NCI-H2227 treated with DMSO at 0.1 percent for 48 hours (cell line): ENCODE results near the gene ZCCHC7.
"Not testable (repeated sequence)": the region's sequence is repeated elsewhere in the genome, so short reads cannot be mapped to it uniquely, and the experiment has no call there.

Source experiments
- DNase-seq: peaks from one replicate; lab custom pipeline; 2025; lab: John Stamatoyannopoulos, UW

Gene ZCCHC7

DNA sequence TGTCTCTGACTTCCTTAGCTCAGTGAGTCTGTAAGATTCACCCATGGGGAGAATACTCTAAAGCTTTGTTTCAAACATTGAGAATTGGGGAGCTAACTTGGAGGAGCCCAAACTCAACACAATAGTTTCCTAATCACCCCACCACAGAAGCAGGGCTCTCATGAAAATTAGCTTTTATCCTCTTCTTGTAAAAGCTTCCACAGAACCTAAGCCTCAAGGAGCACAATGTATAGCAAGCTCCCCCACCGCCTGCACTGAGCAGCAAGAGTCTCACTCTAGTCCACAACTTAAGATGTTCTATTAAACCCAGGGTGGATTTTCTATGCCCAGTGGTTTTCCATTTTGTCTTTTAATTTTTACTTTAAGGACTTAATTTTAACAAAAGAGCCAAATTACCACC, 253.2 kb downstream of the ZCCHC7 start:
- DNase-seq: no peak

- DNase-seq: no peak
Observed at GRCh38 chr9:37374892-37375291, 254.5 kb downstream of the ZCCHC7 start.

DNA sequence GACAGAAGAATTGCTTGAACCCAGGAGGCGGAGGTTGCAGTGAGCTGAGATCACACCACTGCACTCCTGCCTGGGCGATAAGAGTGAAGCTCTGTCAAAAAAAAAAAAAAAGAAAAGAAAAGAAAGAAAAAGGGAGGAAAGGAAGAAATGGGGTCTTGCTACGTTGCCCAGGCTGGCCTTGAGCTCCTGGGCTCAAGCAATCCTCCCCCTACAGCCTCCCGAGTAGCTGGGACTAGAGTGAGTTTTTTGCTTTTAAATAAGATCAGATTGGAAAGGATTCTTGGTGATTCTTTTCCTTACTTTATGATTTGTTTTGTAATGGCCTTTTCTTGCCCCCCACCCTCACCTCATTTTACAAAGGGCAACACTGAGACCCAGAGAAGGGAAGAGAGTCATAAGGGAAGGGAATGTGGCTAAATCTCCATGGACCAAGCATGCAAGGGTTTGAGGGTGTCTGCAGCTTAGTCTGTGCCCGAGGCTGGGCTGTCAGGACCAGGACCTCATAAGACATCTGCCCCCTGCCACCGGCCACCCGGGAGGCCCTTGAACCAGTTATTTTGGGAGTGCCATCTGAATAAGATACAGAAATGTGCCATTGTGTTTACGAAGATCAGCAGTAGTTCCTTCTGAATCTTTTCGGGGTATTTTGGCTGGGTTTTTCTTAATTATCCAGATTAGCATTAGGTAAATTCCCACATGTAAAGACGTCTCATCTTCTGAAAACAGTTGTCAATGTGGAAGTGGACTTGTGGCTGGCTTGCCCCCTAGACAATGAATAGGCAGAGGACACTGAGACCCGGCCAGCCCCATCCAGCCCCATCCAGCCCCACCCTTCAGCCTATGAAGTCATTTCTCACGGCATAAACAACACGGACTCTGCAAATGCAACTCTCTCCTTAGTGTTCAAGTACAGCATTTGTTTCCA, 257.6 kb downstream of the ZCCHC7 start:
- no peak for DNase-seq

GRCh38 chr9:37378613-37379004, 258.2 kb downstream of the ZCCHC7 start:
- DNase-seq: no peak

DNA sequence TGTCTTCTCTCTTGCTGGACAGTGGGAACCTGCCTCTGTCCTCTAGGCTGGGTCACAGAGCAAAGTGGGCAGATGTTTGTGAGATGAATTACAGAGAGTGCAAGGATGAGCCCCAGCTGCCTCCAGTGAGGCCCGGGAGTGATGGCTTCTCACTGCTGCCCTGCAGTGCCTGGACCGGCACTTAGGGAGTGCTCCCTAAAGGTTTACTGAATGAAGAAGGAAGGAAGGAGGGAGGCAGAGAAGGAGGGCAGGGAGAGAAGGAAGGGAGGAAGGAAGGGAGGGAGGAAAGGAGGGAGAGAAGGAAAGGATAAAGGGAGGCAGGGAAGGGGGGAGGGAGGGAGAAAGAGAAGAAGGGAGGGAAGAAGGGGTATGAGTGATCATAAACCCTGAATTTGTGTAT, 259.5 kb downstream of the ZCCHC7 start:
- DNase-seq: no peak

DNA sequence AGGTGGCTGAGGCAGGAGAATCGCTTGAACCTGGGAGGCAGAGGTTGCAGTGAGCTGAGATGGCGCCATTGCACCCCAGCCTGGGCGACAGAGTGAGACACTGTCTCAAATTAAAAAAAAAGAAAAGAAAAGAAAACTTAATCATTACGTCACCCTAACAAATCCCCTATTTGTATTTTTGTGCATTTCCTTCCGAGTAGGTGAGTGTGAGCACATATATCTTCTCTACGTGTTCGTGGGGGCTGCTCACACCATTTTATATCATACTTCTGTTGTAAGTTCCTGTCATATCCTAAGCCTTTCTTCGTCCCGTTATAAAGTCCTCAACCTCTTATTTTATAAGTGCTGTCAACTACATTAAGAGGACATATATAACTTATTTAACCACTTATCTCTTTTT, 260.2 kb downstream of the ZCCHC7 start:
- DNase-seq: no peak

- no peak for DNase-seq
Observed at GRCh38 chr9:37381094-37381741, 260.8 kb downstream of the ZCCHC7 start.

GRCh38 chr9:37382161-37382981, 262.0 kb downstream of the ZCCHC7 start:
- no peak for DNase-seq

DNA sequence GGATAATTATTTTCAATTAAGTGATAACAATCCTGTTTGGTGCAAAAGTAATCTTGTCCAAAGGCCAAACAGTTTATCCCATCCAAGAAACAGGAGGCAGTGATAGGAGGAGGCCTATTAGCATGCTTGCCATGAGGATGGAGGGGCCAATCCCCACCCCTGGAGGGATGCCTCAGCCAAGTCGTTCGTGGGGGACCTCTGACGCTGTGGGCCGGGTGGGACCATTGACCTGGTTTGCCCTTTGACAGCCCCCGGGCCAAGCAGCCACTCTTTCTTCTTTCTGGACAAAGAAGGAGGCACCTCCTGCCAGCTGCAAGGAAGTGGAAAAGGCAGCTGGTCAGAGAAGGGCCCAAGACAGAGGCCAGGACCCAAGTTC, 262.6 kb downstream of the ZCCHC7 start:
- DNase-seq: no peak

DNA sequence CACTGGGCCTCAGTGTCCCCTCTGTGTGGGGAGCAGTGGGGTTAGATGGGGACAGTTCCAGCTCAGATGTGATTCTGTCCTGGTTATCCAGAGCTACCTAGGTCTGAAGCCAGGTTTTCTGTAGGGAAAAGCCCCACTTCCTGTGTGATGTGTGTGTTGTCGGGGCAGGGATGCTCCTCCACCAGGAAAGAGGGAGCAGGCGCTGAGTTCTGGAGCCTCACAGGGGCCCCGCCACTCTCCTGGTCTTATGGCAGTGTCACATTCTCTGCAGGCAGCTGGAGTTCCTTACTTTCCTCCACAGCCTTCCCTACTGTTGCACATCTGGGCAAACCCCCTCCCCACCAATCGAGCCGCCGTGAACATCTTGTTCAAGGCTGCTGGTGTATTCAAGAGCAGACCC, 263.0 kb downstream of the ZCCHC7 start:
- no peak for DNase-seq

DNA sequence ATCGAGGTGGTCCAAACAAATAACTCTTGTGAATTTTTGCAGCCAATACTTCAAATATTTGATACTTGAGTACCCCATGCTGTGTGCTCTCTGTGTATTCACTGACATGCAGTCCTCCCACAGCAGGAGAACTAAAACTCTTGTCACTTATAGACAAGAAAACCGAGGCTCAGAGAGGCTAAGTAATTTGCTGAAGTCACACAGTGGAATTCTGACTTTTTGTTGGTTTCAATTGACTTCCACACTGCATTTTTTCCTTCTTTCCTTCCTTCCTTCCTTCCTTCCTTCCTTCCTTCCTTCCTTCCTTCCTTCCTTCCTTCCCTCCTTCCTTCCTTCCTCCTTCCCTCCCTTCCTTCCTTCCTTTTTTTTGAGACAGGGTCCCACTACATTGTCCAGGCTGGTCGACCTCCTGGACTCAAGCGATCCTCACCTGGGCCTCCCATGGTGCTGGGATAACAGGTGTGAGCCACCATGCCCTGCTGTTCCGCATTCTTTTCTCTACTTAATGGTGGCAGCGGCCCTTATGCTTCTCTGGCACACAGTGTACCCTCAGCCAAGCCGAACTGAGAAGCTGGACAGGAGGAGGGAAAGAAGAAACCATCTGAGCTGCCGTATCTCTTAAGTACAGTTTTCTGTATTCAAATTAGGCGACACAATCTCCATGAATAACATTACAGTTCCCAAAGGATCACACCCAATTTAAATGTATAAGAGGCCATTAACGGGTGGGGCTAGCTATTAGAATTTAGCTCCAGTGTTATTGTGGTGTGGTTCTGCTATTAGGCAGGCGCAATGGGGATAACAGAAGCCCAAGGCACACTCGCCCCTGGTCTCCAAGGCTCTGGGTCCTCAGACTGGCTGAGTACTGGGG, 263.7 kb downstream of the ZCCHC7 start:
- no peak for DNase-seq

GRCh38 chr9:37385286-37385685, 264.9 kb downstream of the ZCCHC7 start:
- DNase-seq: no peak

- no peak for DNase-seq
Observed at GRCh38 chr9:37386988-37387387, 266.6 kb downstream of the ZCCHC7 start.

DNA sequence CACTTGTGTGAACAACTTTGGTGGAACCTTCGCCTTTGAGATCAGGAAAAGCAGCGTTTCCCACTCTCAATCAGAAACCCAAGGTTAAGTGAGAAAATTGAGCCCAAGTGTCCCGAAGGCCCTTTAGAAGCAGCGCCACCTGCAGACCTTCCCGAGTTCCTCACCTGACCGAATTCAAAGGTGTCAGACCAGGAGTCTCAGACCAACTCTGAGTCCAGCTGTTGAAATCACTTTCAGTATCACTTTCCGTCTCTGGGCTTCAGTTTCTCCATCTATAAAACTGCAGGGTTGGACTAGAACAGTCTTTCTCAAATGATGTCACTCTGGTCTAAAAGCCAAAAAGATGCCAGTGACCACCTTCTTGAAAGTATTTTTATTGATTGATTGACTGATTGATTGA, 270.4 kb downstream of the ZCCHC7 start:
- DNase-seq: no peak

DNA sequence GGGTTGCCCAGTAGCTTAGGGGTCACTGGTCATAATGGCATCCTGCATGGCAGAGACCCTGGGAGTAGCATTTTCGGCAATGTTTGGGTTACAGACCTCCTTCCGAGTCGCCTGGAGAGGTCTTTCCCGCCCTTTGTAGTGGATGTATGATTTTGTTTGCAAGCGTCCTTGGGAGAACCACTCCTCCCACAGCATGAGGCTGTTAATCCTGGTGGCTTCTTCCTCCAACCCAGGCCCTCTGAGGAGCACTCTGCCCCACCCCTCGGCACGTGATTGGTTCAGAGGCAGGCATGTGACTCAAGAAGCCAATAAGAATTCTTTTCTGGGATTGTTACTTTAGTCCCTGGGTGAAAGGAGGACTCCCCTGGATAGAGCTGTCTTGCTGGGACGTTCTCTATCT, 271.9 kb downstream of the ZCCHC7 start:
- no peak for DNase-seq

DNA sequence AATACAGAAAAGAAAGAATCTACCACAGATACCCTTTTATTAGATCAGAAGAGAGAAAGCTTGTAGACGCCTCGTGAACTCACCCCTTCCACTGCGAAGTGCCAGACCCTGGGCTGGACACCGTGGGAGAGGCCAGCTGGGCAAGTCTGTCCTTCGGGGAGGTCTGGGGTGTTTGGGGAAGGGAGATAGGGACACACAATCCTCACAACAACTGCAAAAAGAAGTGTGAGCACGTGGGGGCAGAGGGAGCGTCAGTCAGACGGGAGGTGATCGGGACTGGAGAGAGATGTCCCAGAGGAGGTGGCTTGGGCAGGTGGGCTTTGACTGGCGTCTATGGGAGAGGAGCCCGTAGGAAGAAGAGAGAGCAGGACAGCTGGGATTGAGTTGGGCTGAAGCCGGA, 274.9 kb downstream of the ZCCHC7 start:
- DNase-seq: no peak

DNA sequence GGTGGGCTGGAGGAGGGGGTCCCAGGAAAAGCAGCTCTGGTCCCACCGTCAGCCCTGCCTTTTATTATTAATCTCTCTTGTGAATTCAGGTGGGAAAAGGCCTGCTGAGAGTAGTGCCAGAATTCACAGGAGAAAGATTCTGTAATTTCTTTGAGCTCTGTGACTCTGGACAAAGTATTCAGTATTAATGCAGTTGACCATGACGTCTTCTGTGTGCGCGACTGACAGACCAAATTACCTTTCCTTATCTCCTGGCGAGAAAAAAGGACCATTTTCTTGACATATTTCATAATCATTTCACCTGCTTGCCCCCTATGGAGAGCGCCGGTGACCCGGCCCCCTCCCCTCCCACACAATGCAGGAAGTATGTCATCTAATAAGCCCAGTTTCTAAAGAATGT, 275.3 kb downstream of the ZCCHC7 start:
- DNase-seq: no peak

DNA sequence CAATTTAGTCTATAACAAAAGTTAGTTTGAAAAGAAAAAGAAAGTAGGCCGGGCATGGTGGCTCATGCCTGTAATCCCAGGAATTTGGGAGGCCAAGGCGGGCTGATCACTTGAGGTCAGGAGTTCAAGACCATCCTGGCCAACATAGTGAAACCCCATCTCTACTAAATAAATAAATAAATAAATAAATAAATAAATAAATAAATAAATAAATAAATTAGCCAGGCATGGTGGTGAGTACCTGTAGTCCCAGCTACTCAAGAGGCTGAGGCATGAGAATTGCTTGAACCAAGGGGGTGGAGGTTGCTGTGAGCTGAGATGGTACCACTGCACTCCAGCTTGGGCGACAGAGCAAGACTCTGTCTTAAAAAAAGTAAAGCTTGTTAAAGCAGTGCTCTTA, 277.6 kb downstream of the ZCCHC7 start:
- DNase-seq: not testable (repeated sequence)

DNA sequence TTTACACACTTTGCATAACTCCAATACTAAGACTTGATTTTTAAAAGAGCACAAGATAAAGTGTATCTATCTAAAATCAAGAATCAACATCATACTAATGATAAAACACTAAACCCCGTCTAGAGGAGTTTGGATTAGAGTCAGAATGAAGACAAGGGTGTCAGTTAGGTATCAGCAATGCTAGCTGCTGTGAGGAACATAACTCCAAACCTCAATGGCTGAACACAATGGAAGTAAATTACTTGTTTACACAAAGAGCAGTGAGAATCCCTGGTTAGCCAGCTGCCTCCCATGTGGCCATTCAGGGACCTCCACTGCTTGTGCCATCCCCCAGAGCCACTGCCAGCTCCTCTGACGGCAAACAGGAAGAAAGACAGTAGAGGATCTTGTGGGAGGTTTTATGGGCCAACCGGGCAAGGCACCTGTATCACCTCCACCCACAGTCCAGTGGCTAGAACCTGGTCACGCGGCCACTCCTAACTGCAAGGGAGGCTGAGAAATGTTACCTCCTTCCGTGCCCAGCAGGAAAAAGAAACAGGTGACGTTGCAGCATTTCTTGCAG, 278.2 kb downstream of the ZCCHC7 start:
- DNase-seq: no peak

- DNase-seq: no peak
Observed at GRCh38 chr9:37399336-37399735, 279.0 kb downstream of the ZCCHC7 start.

GRCh38 chr9:37404590-37404989, 284.2 kb downstream of the ZCCHC7 start:
- DNase-seq: no peak
